H9 (cell line): ENCODE measurements around the gene PXDN. TPM values are rescaled to one million over a fixed set of nuclear protein-coding genes. Genes with fewer than 3 reads are reported as not detected.

Experiments used
- DNase-seq: peaks from one replicate; pipeline ENCODE4 v3.0.0-alpha.2; 2017
- H2AFZ ChIP-seq: one replicate; pipeline ENCODE4 v1.6.1; 2013; ENCODE audit warnings: mild to moderate bottlenecking, low read length, control low read depth, moderate library complexity
- H2AK5ac ChIP-seq: 2 replicates; pipeline ENCODE4 v1.6.1; 2013; ENCODE audit warnings: low read length, control low read depth, mixed read lengths; ENCODE audit not compliant: insufficient read length
- H2BK120ac ChIP-seq: one replicate; pipeline ENCODE4 v1.6.1; 2013; ENCODE audit warnings: low read depth, mild to moderate bottlenecking, low read length, control low read depth, inconsistent platforms; ENCODE audit not compliant: poor library complexity, severe bottlenecking
- H2BK12ac ChIP-seq: 2 replicates; pipeline ENCODE4 v1.6.1; 2013; ENCODE audit warnings: low read length, control low read depth, mixed read lengths, low read depth; ENCODE audit not compliant: insufficient read length
- H2BK15ac ChIP-seq: 2 replicates; pipeline ENCODE4 v1.6.1; 2013; ENCODE audit warnings: low read depth, low read length, control low read depth
- H2BK20ac ChIP-seq: one replicate; pipeline ENCODE4 v1.6.1; 2013; ENCODE audit warnings: low read depth, mild to moderate bottlenecking, low read length, control low read depth, inconsistent platforms; ENCODE audit not compliant: poor library complexity, severe bottlenecking
- H2BK5ac ChIP-seq: 2 replicates; pipeline ENCODE4 v1.6.1; 2013; ENCODE audit warnings: low read length, control low read depth, mixed read lengths; ENCODE audit not compliant: insufficient read length
- H3K14ac ChIP-seq: 2 replicates; pipeline ENCODE4 v1.6.1; 2013; ENCODE audit warnings: low read length, control low read depth; ENCODE audit not compliant: insufficient read depth
- H3K18ac ChIP-seq: 2 replicates; pipeline ENCODE4 v1.6.1; 2013; ENCODE audit warnings: low read depth, mild to moderate bottlenecking, mixed read lengths, low read length, control low read depth; ENCODE audit not compliant: insufficient read length
- H3K23ac ChIP-seq: 2 replicates; pipeline ENCODE4 v1.6.1; 2013; ENCODE audit warnings: low read length, control low read depth, mixed read lengths, low read depth; ENCODE audit not compliant: insufficient read length
- H3K23me2 ChIP-seq: 2 replicates; pipeline ENCODE4 v1.6.1; 2013; ENCODE audit warnings: low read depth, mild to moderate bottlenecking, mixed read lengths, low read length, control low read depth; ENCODE audit not compliant: insufficient read length, poor library complexity, severe bottlenecking
- H3K27ac ChIP-seq: 2 replicates; pipeline ENCODE4 v1.5.1; 2013; ENCODE audit warnings: low read length, control low read depth, mixed read lengths, low read depth; ENCODE audit not compliant: insufficient read length
- H3K27me3 ChIP-seq: 2 replicates; pipeline ENCODE4 v1.6.1; 2013; ENCODE audit warnings: low read length, control low read depth, inconsistent platforms; ENCODE audit not compliant: insufficient read depth
- H3K4ac ChIP-seq: 2 replicates; pipeline ENCODE4 v1.6.1; 2013; ENCODE audit warnings: low read depth, mild to moderate bottlenecking, control low read depth, inconsistent platforms, low read length, moderate library complexity
- H3K4me1 ChIP-seq: 2 replicates; pipeline ENCODE4 v1.6.1; 2013; ENCODE audit warnings: low read length, control low read depth, inconsistent platforms; ENCODE audit not compliant: insufficient read depth
- H3K4me2 ChIP-seq: 2 replicates; pipeline ENCODE4 v1.6.1; 2013; ENCODE audit warnings: low read length, control low read depth, mixed read lengths; ENCODE audit not compliant: insufficient read length, insufficient read depth
- H3K56ac ChIP-seq: 2 replicates; pipeline ENCODE4 v1.6.1; 2013; ENCODE audit warnings: low read depth, mild to moderate bottlenecking, mixed read lengths, low read length, control low read depth; ENCODE audit not compliant: insufficient read length
- H3K79me1 ChIP-seq: 2 replicates; pipeline ENCODE4 v1.6.1; 2013; ENCODE audit warnings: low read depth, mild to moderate bottlenecking, moderate library complexity, low read length, control low read depth, inconsistent platforms; ENCODE audit not compliant: insufficient read depth, poor library complexity, severe bottlenecking
- H3K79me2 ChIP-seq: 2 replicates; pipeline ENCODE4 v1.6.1; 2013; ENCODE audit warnings: low read length, control low read depth, inconsistent platforms; ENCODE audit not compliant: insufficient read depth
- H3K9ac ChIP-seq: 2 replicates; pipeline ENCODE4 v1.6.1; 2013; ENCODE audit warnings: low read length, control low read depth, mixed read lengths; ENCODE audit not compliant: insufficient read length; ENCODE audit errors: extremely low read depth
- H3K9me3 ChIP-seq: one replicate; pipeline ENCODE4 v1.6.1; 2013; ENCODE audit warnings: low read depth, low read length, inconsistent platforms; ENCODE audit not compliant: control insufficient read depth
- H3T11ph ChIP-seq: one replicate; pipeline ENCODE4 v1.6.1; 2013; ENCODE audit warnings: mild to moderate bottlenecking, low read length, control low read depth, inconsistent platforms
- H4K20me1 ChIP-seq: one replicate; pipeline ENCODE4 v1.6.1; 2013; ENCODE audit not compliant: control insufficient read depth, insufficient read length, insufficient read depth
- H4K5ac ChIP-seq: 2 replicates; pipeline ENCODE4 v1.6.1; 2013; ENCODE audit warnings: low read depth, mild to moderate bottlenecking, mixed read lengths, low read length, control low read depth; ENCODE audit not compliant: insufficient read length
- H4K8ac ChIP-seq: replicated peaks from 2 replicates; pipeline ENCODE4 v1.6.1; 2013; ENCODE audit warnings: low read length, control low read depth, mixed read lengths, low read depth; ENCODE audit not compliant: insufficient read length
- H4K91ac ChIP-seq: 2 replicates; pipeline ENCODE4 v1.6.1; 2013; ENCODE audit warnings: low read depth, mild to moderate bottlenecking, moderate library complexity, mixed read lengths, low read length, control low read depth; ENCODE audit not compliant: insufficient read length
- H3K27ac Mint-ChIP-seq, 3 experiments: 2 replicates in 2 of 3; 3 replicates in 1 of 3; pipeline ENCODE4 v1.8.0; 2020 to 2021; ENCODE audit warnings: mixed read lengths in 3 of 3, mild to moderate bottlenecking in 1 of 3, moderate library complexity in 1 of 3
- H3K27me3 Mint-ChIP-seq: 2 replicates; pipeline ENCODE4 v1.8.0; 2021; ENCODE audit warnings: low read depth, mild to moderate bottlenecking, moderate library complexity, mixed read lengths
- H3K36me3 Mint-ChIP-seq, 3 experiments: 2 replicates in 2 of 3; 3 replicates in 1 of 3; pipeline ENCODE4 v1.8.0; 2020 to 2021; ENCODE audit warnings: low read depth in 3 of 3, mixed read lengths in 3 of 3; ENCODE audit not compliant: insufficient read depth in 1 of 3
- H3K4me1 Mint-ChIP-seq, 2 experiments: 2 replicates each; pipeline ENCODE4 v1.8.0; 2020; ENCODE audit warnings: mixed read lengths in 2 of 2
- H3K4me3 Mint-ChIP-seq, 2 experiments: 2 replicates in 1 of 2; 3 replicates in 1 of 2; pipeline ENCODE4 v1.8.0; 2020 to 2021; ENCODE audit warnings: mild to moderate bottlenecking in 2 of 2, mixed read lengths in 2 of 2, moderate library complexity in 1 of 2
- H3K9me3 Mint-ChIP-seq, 2 experiments: 2 replicates in 1 of 2; 3 replicates in 1 of 2; pipeline ENCODE4 v1.8.0; 2020; ENCODE audit warnings: mild to moderate bottlenecking in 2 of 2, mixed read lengths in 2 of 2, moderate library complexity in 1 of 2
- CTCF ChIP-seq: fragments of 200-600 bp; sonication (generic); conservative IDR thresholded peaks from 3 replicates; pipeline ENCODE4 v1.8.0; 2021; ENCODE audit warnings: antibody characterized with exemption, mild to moderate bottlenecking
- WGBS: extraction: QIAGEN DNeasy Blood & Tissue Kit; methylation state at CpG from one replicate; pipeline ENCODE4 v1.1.7; 2013; ENCODE audit warnings: missing lambda C conversion rate, low lambda C conversion rate, mixed read lengths; ENCODE audit not compliant: insufficient read length; ENCODE audit errors: extremely low coverage; 5-methylcytosine and 5-hydroxymethylcytosine counted together
- total RNA-seq: library from RNA; stranded (reverse); gene quantifications from 2 replicates; pipeline ENCODE4 v1.2.1, GENCODE V29; 2021

The PXDN gene
- total RNA-seq, 1 experiment from 2014 or later = 146 TPM

DNA sequence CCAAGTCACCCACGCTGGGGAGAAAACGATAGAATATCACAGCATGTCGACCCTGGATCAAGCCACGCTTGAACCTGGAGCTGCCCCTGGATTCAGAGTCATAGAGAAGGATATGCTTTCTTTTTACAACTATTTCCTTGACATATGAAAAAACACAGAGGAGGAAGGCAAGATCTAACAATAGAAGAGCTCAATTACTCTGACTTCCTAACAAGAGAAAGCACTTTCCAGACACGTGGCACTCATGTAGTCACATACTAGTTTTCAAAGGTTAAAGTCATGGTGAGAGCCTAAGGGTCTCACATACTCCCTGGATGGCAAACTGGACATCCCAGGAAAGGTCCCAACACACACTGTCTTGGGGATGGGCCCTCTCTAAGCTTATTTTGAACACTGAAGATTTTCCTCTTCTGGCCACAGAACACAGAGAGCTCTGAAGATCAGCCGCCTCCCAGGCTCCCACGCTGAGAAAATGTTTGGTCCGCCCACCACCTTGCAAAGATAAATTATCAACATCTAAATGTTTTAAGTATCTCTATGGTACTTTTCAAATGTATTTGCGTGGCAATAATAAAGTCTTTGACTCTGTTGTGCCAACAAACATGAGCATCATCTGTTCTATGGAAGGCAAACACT lies 4.9 kb downstream of the PXDN start:
- Histone ChIP-seq H3K27me3 (no peaks in the 10 kb centered on the region), H2BK15ac (no peak overlapping the region), H3T11ph (no peak overlapping the region), H3K56ac (no peak overlapping the region), H3K4me1 (peaks cover 4% of the 10 kb centered on the region; the same call in 1 of the 2 replicates), H3K79me1 (peaks cover 4% of the 10 kb centered on the region), H2AFZ (no peak overlapping the region), H3K18ac (no peak overlapping the region), H4K91ac (no peak overlapping the region), H3K9ac (no peak overlapping the region), H4K20me1 (no peaks in the 10 kb centered on the region), H2BK120ac (no peak overlapping the region), H3K4ac (no peak overlapping the region), H3K14ac (no peak overlapping the region), H3K23me2 (peaks cover 7% of the 10 kb centered on the region), H2AK5ac (no peak overlapping the region), H2BK20ac (no peak overlapping the region), H3K79me2 (peaks cover 47% of the 10 kb centered on the region; the same call in 1 of the 2 replicates), H3K9me3 (no peaks in the 10 kb centered on the region), H4K5ac (no peak overlapping the region), H4K8ac (no peak overlapping the region), H2BK5ac (no peak overlapping the region), H3K23ac (no peak overlapping the region), H3K27ac (no peak overlapping the region), H2BK12ac (no peak overlapping the region), H3K4me2 (no peak overlapping the region)
- H3K9me3 Mint-ChIP-seq = peaks cover 12 to 14% of the 10 kb centered on the region in 2 experiments
- TF ChIP-seq CTCF = no peak
- H3K27me3 Mint-ChIP-seq = no peaks in the 10 kb centered on the region
- DNase-seq = no peak
- no peak overlapping the region for H3K4me3 Mint-ChIP-seq
- WGBS = no CpG with 5 or more reads among the region's 9 CpGs
- no peak overlapping the region for H3K27ac Mint-ChIP-seq
- H3K4me1 Mint-ChIP-seq = peaks cover 18 to 26% of the 10 kb centered on the region in 2 experiments
- H3K36me3 Mint-ChIP-seq = peaks cover 21 to 35% (median 23%) of the 10 kb centered on the region in 3 experiments
